K562 (cell line): ENCODE results near the gene ORC3.

Source experiments
- BDP1 ChIP-seq: IDR thresholded peaks from 3 replicates; pipeline ENCODE4 v1.6.1; 2011; ENCODE audit not compliant: insufficient read length, insufficient read depth
- CHD1 ChIP-seq: fragments of 200-600 bp; sonication (generic); IDR thresholded peaks from one replicate; pipeline ENCODE4 v1.6.1; 2012; ENCODE audit warnings: mild to moderate bottlenecking, moderate library complexity, low read length, inconsistent platforms
- CTCF ChIP-seq, 3 experiments: IDR thresholded peaks in 2 of 3; conservative IDR thresholded peaks in 1 of 3; 2 replicates each; pipeline ENCODE4 v1.5.1; 2011 to 2012; ENCODE audit warnings: low read length in 3 of 3, mild to moderate bottlenecking in 3 of 3, control low read depth in 2 of 3, improper control_type of control experiment in 1 of 3, inconsistent platforms in 1 of 3, low read depth in 1 of 3, mixed read lengths in 1 of 3, moderate library complexity in 1 of 3; ENCODE audit not compliant: insufficient read depth in 2 of 3
- ELF1 ChIP-seq: fragments of 200-800 bp; sonication (Bioruptor generic); IDR thresholded peaks from 2 replicates; pipeline ENCODE4 v1.6.1; 2016; ENCODE audit warnings: missing genetic modification characterization, missing compliant biosample characterization
- MAFG ChIP-seq: fragments of 450-650 bp; conservative IDR thresholded peaks from 2 replicates; pipeline ENCODE4 v1.6.1; 2016; ENCODE audit warnings: missing genetic modification characterization, missing compliant biosample characterization
- MLX ChIP-seq, 2 experiments: fragments of 450-650 bp in 1 of 2; sonication (generic) in 1 of 2; formaldehyde crosslinking; conservative IDR thresholded peaks; 2 replicates each; pipeline versions ENCODE4 v1.4.0 to v1.8.1; 2020 to 2022; ENCODE audit warnings: mild to moderate bottlenecking in 1 of 2, missing genetic modification reagents in 1 of 2
- NFIC ChIP-seq: fragments of 450-650 bp; IDR thresholded peaks from 2 replicates; pipeline ENCODE4 v1.6.1; 2017; ENCODE audit warnings: mild to moderate bottlenecking, inconsistent platforms
- NFIX ChIP-seq: fragments of 250-450 bp; sonication (Bioruptor Pico); IDR thresholded peaks from 2 replicates; pipeline ENCODE4 v1.4.0; 2020; ENCODE audit warnings: low read depth, mild to moderate bottlenecking, moderate library complexity
- SMAD3 ChIP-seq: fragments of 450-650 bp; formaldehyde crosslinking; conservative IDR thresholded peaks from 2 replicates; pipeline ENCODE4 v1.4.0; 2020; ENCODE audit warnings: mild to moderate bottlenecking
- TAF1 ChIP-seq: IDR thresholded peaks from 2 replicates; pipeline ENCODE4 v1.6.1; 2011; ENCODE audit warnings: mild to moderate bottlenecking, low read length, moderate library complexity; ENCODE audit not compliant: insufficient read depth, control insufficient read depth, severe bottlenecking; ENCODE audit errors: extremely low read depth
- ZBTB33 ChIP-seq: sonication (generic); formaldehyde crosslinking; IDR thresholded peaks from 2 replicates; pipeline ENCODE4 v1.8.1; 2023; ENCODE audit warnings: mild to moderate bottlenecking, missing genetic modification reagents
- ZFX ChIP-seq: sonication (generic); formaldehyde crosslinking; IDR thresholded peaks from 2 replicates; pipeline ENCODE4 v1.8.0; 2022; ENCODE audit warnings: mild to moderate bottlenecking, missing genetic modification reagents, moderate library complexity
- ZNF445 ChIP-seq: fragments of 250-450 bp; sonication (Bioruptor Pico); IDR thresholded peaks from 2 replicates; pipeline ENCODE4 v1.4.0; 2020; ENCODE audit warnings: low read depth, mild to moderate bottlenecking, moderate library complexity
- ZNF584 ChIP-seq: fragments of 200-800 bp; sonication (Bioruptor generic); IDR thresholded peaks from 2 replicates; pipeline ENCODE4 v1.6.1; 2016; ENCODE audit warnings: low read depth, mild to moderate bottlenecking, missing genetic modification characterization, missing compliant biosample characterization

GRCh38 chr6:87706187-87706966 is 116.4 kb downstream of the ORC3 start:
- peak; percentile 88 for TF ChIP-seq MAFG (tag)
- no peak for TF ChIP-seq BDP1
- no peak for TF ChIP-seq ZBTB33 (CRISPR knock-in tag)
- TF ChIP-seq ZNF584 (CRISPR knock-in tag) = no peak
- TF ChIP-seq CTCF (IDR thresholded peaks at IDR 0.05 in 2 of 3, conservative IDR thresholded peaks at IDR 0.05 in 1 of 3; ENCODE audit: insufficient read depth in 2 of 3, low read depth in 1 of 3, low read length in 3 of 3) = no peak
- TF ChIP-seq ZNF445 (CRISPR knock-in tag) = no peak
- TF ChIP-seq ZFX (CRISPR knock-in tag) = no peak
- no peak for TF ChIP-seq ELF1
- TF ChIP-seq MLX (CRISPR knock-in tag; conservative IDR thresholded peaks at IDR 0.05) = no peak
- no peak for TF ChIP-seq CHD1
- no peak for TF ChIP-seq NFIX (CRISPR knock-in tag)
- no peak for TF ChIP-seq NFIC
- TF ChIP-seq SMAD3 (CRISPR knock-in tag) = no peak
- TF ChIP-seq TAF1 = no peak
